ENCODE data around the gene GID8. TPM values are rescaled to one million over a fixed set of nuclear protein-coding genes. Genes with fewer than 3 reads are reported as not detected.

The GID8 gene
- total and polyA plus RNA-seq, 4 donors = 11.0 to 35.4 (median 23.7) TPM

- Histone ChIP-seq H3K27me3 (ENCODE audit: control insufficient read depth in 3 of 3, insufficient read depth in 3 of 3, low read length in 2 of 3) (peaks cover 8 to 65% (median 42%) of the 10 kb centered on the region in 3 donors), H3K9me3 (ENCODE audit: control insufficient read depth in 4 of 4, insufficient read depth in 3 of 4, low read length in 3 of 4) (peaks cover 0 to 8% (median 0%) of the 10 kb centered on the region in 4 donors), H3K4me3 (no peak overlapping the region), H3K36me3 (ENCODE audit: control insufficient read depth in 4 of 4, insufficient read depth in 4 of 4, low read length in 4 of 4) (no peaks in the 10 kb centered on the region), H3K27ac (ENCODE audit: low read depth in 1 of 2, low read length in 1 of 2) (no peak overlapping the region), H3K9ac (ENCODE audit: insufficient read depth in 1 of 2, low read length in 2 of 2) (no peak overlapping the region), H3K4me1 (ENCODE audit: control insufficient read depth in 5 of 5, insufficient read depth in 5 of 5, low read length in 5 of 5) (no peaks in the 10 kb centered on the region)
- ATAC-seq (ENCODE audit: insufficient read depth, low FRiP score) (no peak), DNase-seq (no peak)
- 70 to 85% methylated on average over 25 of the region's 25 CpGs for WGBS, 2 donors
- no peak for TF ChIP-seq CTCF (IDR thresholded peaks at IDR 0.05; ENCODE audit: control extremely low read depth, extremely low read depth)
Observed at GRCh38 chr20:62995898-62996595, 58.1 kb downstream of the GID8 start.

- H3K27ac ChIP-seq (ENCODE audit: low read depth in 1 of 2, low read length in 1 of 2) = no peak overlapping the region
- H3K4me3 ChIP-seq = no peak overlapping the region
- H3K4me1 ChIP-seq (ENCODE audit: control insufficient read depth in 5 of 5, insufficient read depth in 5 of 5, low read length in 5 of 5) = no peaks in the 10 kb centered on the region
- ATAC-seq (ENCODE audit: insufficient read depth, low FRiP score) (no peak), DNase-seq (no peak)
- H3K9ac ChIP-seq (ENCODE audit: insufficient read depth in 1 of 2, low read length in 2 of 2) = no peak overlapping the region
- TF ChIP-seq CTCF (IDR thresholded peaks at IDR 0.05; ENCODE audit: control extremely low read depth, extremely low read depth) = no peak
- WGBS, 2 donors = 87 to 90% methylated on average over 14 of the region's 14 CpGs
- peaks cover 0 to 8% (median 0%) of the 10 kb centered on the region in 4 donors for H3K9me3 ChIP-seq (ENCODE audit: control insufficient read depth in 4 of 4, insufficient read depth in 3 of 4, low read length in 3 of 4)
- H3K27me3 ChIP-seq (ENCODE audit: control insufficient read depth in 3 of 3, insufficient read depth in 3 of 3, low read length in 2 of 3) = peaks cover 11 to 69% (median 46%) of the 10 kb centered on the region in 3 donors
- H3K36me3 ChIP-seq (ENCODE audit: control insufficient read depth in 4 of 4, insufficient read depth in 4 of 4, low read length in 4 of 4) = no peaks in the 10 kb centered on the region
Observed at GRCh38 chr20:62996596-62996982, 58.6 kb downstream of the GID8 start.

GRCh38 chr20:62997417-62998035 is 59.6 kb downstream of the GID8 start:
- 22 to 28% methylated on average over 20 of the region's 20 CpGs for WGBS, 2 donors

More at GRCh38 chr20:62997417-62998035, 59.6 kb downstream of the GID8 start:
- H3K4me3 ChIP-seq = no peak overlapping the region
- H3K36me3 ChIP-seq (ENCODE audit: control insufficient read depth in 4 of 4, insufficient read depth in 4 of 4, low read length in 4 of 4) = no peaks in the 10 kb centered on the region
- peaks cover 11 to 75% (median 52%) of the 10 kb centered on the region in 3 donors for H3K27me3 ChIP-seq (ENCODE audit: control insufficient read depth in 3 of 3, insufficient read depth in 3 of 3, low read length in 2 of 3)
- peaks cover 0 to 8% (median 0%) of the 10 kb centered on the region in 4 donors for H3K9me3 ChIP-seq (ENCODE audit: control insufficient read depth in 4 of 4, insufficient read depth in 3 of 4, low read length in 3 of 4)
- no peak for TF ChIP-seq CTCF (IDR thresholded peaks at IDR 0.05; ENCODE audit: control extremely low read depth, extremely low read depth)
- DNase-seq (no peak), ATAC-seq (ENCODE audit: insufficient read depth, low FRiP score) (no peak)
- H3K27ac ChIP-seq (ENCODE audit: low read depth in 1 of 2, low read length in 1 of 2) = no peak overlapping the region
- no peaks in the 10 kb centered on the region for H3K4me1 ChIP-seq (ENCODE audit: control insufficient read depth in 5 of 5, insufficient read depth in 5 of 5, low read length in 5 of 5)
- no peak overlapping the region for H3K9ac ChIP-seq (ENCODE audit: insufficient read depth in 1 of 2, low read length in 2 of 2)

Other genes with a start within 250 kb of the GID8 start
- 1 to 10 TPM in 1 of 2 donors, under 1 TPM in 1; 0.46 to 1.1 TPM for gene NTSR1, start 229.3 kb upstream of the GID8 start, total RNA-seq
- gene NTSR1, start 229.3 kb upstream of the GID8 start, polyA plus RNA-seq = 1 to 10 TPM in 1 of 2 donors, under 1 TPM in 1; 0.02 to 3.7 TPM
- 10 to 100 TPM in 1 of 2 donors, 1 to 10 TPM in 1; 7.5 to 12.5 TPM for gene MRGBP, start 141.7 kb upstream of the GID8 start, total RNA-seq
- 10 to 100 TPM in 1 of 2 donors, 1 to 10 TPM in 1; 7.4 to 10.3 TPM for gene MRGBP, start 141.7 kb upstream of the GID8 start, polyA plus RNA-seq
- gene OGFR, start 133.3 kb upstream of the GID8 start, total RNA-seq = 10 to 100 TPM; 38.0 to 60.6 TPM
- gene OGFR, start 133.3 kb upstream of the GID8 start, polyA plus RNA-seq = 10 to 100 TPM; 67.2 to 73.1 TPM
- gene COL9A3, start 121.1 kb upstream of the GID8 start, total RNA-seq = 10 to 100 TPM in 1 of 2 donors, under 1 TPM in 1; 0.55 to 26.1 TPM
- gene COL9A3, start 121.1 kb upstream of the GID8 start, polyA plus RNA-seq = 1 to 10 TPM; 3.7 to 4.2 TPM
- gene TCFL5, start 76.3 kb upstream of the GID8 start, total RNA-seq = 1 to 10 TPM; 8.2 to 8.6 TPM
- gene TCFL5, start 76.3 kb upstream of the GID8 start, polyA plus RNA-seq = 1 to 10 TPM; 3.8 to 3.9 TPM
- 10 to 100 TPM; 50.4 to 71.2 TPM for gene DIDO1, start 11.6 kb upstream of the GID8 start, total RNA-seq
- gene DIDO1, start 11.6 kb upstream of the GID8 start, polyA plus RNA-seq = 10 to 100 TPM; 19.6 to 21.2 TPM
- 10 to 100 TPM in 1 of 2 donors, 1 to 10 TPM in 1; 2.4 to 17.3 TPM for gene SLC17A9, start 14.6 kb downstream of the GID8 start, total RNA-seq
- 1 to 10 TPM; 9.2 to 9.9 TPM for gene SLC17A9, start 14.6 kb downstream of the GID8 start, polyA plus RNA-seq
- gene BHLHE23, start 68.8 kb downstream of the GID8 start, total RNA-seq = not detected
- gene BHLHE23, start 68.8 kb downstream of the GID8 start, polyA plus RNA-seq = not detected

Data from lung (tissue), 12 donors.